Endothelial cell (in vitro differentiated cells): ENCODE data around the gene PNKD. TPM values are rescaled to one million over a fixed set of nuclear protein-coding genes. Genes with fewer than 3 reads are reported as not detected.
A peak's percentile ranks its signal among the peaks of the same experiment; 100 is the strongest.

Source experiments
- DNase-seq: peaks from one replicate; pipeline ENCODE4 v3.0.0; 2021; ENCODE audit warnings: low spot score
- H3K27ac Mint-ChIP-seq: one replicate; pipeline ENCODE4 v1.8.0; 2021; ENCODE audit warnings: mixed read lengths, inconsistent platforms; ENCODE audit not compliant: unreplicated experiment
- H3K27me3 Mint-ChIP-seq: one replicate; pipeline ENCODE4 v1.8.0; 2021; ENCODE audit warnings: mild to moderate bottlenecking, moderate library complexity, mixed read lengths, inconsistent platforms; ENCODE audit not compliant: unreplicated experiment
- H3K36me3 Mint-ChIP-seq: one replicate; pipeline ENCODE4 v1.8.0; 2021; ENCODE audit warnings: mild to moderate bottlenecking, low read depth, mixed read lengths, inconsistent platforms; ENCODE audit not compliant: unreplicated experiment
- H3K4me1 Mint-ChIP-seq: one replicate; pipeline ENCODE4 v1.8.0; 2021; ENCODE audit warnings: mild to moderate bottlenecking, mixed read lengths, inconsistent platforms; ENCODE audit not compliant: unreplicated experiment
- H3K4me3 Mint-ChIP-seq: one replicate; pipeline ENCODE4 v1.8.0; 2021; ENCODE audit warnings: mild to moderate bottlenecking, mixed read lengths, inconsistent platforms; ENCODE audit not compliant: unreplicated experiment
- H3K9me3 Mint-ChIP-seq: one replicate; pipeline ENCODE4 v1.8.0; 2021; ENCODE audit warnings: mixed read lengths, inconsistent platforms; ENCODE audit not compliant: unreplicated experiment
- total RNA-seq: library from RNA; stranded (reverse); fragmentation: NEBNext Ultra II Directional; extraction: Animal tissue kit (Norgen Biotek cat#: 25700); gene quantifications from one replicate; pipeline ENCODE4 v1.2.1, GENCODE V29; 2021; ENCODE audit not compliant: unreplicated experiment
- TF ChIP-seq, protein P1 (sequence below): fragments of 200-600 bp; sonication (generic); IDR thresholded peaks from one replicate; pipeline ENCODE4 v1.5.0; 2021; ENCODE audit warnings: antibody characterized with exemption; ENCODE audit not compliant: unreplicated experiment

The PNKD gene
- total RNA-seq, 1 donor from 2014 or later: 31.7 TPM

DNA sequence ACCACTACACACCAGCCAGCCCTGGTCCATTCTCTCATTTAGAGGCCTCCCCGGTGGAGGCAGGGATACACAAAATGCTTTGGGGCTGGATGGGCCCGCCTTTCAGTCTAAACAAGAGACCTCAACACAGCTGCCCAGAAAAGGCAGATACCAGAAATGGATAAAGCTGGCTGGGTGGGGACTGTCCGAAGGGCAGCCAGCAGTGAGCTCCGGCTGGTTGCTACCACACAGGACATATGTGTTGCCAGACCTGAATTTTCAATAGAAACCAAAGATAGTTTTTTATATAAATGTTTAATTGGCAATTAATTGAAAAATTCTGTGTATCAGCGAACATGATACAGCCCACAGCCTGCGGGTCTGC, 8.1 kb upstream of the PNKD start:
- no peak for DNase-seq
- TF ChIP-seq, protein P1, sequence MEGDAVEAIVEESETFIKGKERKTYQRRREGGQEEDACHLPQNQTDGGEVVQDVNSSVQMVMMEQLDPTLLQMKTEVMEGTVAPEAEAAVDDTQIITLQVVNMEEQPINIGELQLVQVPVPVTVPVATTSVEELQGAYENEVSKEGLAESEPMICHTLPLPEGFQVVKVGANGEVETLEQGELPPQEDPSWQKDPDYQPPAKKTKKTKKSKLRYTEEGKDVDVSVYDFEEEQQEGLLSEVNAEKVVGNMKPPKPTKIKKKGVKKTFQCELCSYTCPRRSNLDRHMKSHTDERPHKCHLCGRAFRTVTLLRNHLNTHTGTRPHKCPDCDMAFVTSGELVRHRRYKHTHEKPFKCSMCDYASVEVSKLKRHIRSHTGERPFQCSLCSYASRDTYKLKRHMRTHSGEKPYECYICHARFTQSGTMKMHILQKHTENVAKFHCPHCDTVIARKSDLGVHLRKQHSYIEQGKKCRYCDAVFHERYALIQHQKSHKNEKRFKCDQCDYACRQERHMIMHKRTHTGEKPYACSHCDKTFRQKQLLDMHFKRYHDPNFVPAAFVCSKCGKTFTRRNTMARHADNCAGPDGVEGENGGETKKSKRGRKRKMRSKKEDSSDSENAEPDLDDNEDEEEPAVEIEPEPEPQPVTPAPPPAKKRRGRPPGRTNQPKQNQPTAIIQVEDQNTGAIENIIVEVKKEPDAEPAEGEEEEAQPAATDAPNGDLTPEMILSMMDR: no peak
- Mint-ChIP-seq H3K9me3 (no peaks in the 10 kb centered on the region), H3K27ac (no peak overlapping the region), H3K36me3 (peaks cover 19% of the 10 kb centered on the region), H3K4me3 (no peak overlapping the region), H3K27me3 (peaks cover 10% of the 10 kb centered on the region), H3K4me1 (peaks cover 35% of the 10 kb centered on the region)

DNA sequence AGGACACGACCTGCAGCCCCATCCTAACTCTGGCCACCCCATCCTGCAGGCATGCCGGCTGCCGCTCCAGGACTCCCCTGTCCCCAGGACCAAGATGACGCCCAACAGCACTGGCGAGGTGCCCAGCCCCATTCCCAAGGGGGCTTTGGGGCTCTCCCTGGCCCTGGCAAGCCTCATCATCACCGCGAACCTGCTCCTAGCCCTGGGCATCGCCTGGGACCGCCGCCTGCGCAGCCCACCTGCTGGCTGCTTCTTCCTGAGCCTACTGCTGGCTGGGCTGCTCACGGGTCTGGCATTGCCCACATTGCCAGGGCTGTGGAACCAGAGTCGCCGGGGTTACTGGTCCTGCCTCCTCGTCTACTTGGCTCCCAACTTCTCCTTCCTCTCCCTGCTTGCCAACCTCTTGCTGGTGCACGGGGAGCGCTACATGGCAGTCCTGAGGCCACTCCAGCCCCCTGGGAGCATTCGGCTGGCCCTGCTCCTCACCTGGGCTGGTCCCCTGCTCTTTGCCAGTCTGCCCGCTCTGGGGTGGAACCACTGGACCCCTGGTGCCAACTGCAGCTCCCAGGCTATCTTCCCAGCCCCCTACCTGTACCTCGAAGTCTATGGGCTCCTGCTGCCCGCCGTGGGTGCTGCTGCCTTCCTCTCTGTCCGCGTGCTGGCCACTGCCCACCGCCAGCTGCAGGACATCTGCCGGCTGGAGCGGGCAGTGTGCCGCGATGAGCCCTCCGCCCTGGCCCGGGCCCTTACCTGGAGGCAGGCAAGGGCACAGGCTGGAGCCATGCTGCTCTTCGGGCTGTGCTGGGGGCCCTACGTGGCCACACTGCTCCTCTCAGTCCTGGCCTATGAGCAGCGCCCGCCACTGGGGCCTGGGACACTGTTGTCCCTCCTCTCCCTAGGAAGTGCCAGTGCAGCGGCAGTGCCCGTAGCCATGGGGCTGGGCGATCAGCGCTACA, 7.4 kb upstream of the PNKD start:
- no peak overlapping the region for H3K4me3 Mint-ChIP-seq
- peak overlapping the region; percentile 52 for H3K27ac Mint-ChIP-seq
- peaks cover 25% of the 10 kb centered on the region for H3K36me3 Mint-ChIP-seq
- peaks cover 7% of the 10 kb centered on the region for H3K27me3 Mint-ChIP-seq
- TF ChIP-seq, protein P1: no peak
- no peaks in the 10 kb centered on the region for H3K9me3 Mint-ChIP-seq
- peaks cover 28% of the 10 kb centered on the region for H3K4me1 Mint-ChIP-seq
- no peak for DNase-seq

DNA sequence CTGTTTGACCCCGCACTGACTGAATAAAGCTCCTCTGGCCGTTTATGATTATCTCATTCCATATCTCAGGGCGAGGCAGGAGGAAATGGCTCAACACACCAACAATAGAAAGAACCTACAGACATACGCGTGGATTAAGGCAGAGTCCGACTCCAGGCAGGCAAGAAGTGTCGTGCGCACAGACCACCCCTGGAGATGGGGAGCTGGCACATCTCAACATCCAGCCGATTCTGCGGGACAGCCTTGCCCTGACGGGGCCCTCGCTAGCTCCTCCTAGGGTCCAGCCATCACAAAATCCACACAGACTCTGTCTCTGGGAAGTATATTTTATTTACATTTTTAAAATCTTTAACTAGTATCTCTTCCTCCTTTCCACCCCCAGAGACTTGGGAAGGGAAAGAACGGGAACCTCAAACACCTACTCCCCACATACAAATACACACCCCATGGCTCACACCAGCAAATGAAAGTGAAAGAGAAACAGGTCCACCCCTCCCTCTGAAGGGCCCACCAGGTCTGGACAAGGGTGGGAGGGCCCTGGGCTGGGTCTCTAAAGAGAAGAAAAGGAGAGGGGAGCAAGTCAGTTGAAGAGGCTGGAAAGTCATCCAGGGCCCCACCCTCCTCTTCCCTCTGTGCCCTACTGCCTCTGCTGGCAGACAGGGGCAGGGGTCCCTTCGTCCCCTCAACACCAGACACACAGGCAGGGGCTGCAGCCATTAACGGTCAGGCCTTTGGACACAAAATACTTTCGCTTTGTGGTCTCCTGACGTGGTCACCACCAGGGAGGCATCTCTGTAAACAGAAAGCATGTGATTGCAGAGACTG, 6.3 kb upstream of the PNKD start:
- peaks cover 7% of the 10 kb centered on the region for H3K27me3 Mint-ChIP-seq
- TF ChIP-seq, protein P1: no peak
- H3K4me1 Mint-ChIP-seq: peaks cover 21% of the 10 kb centered on the region
- DNase-seq: no peak
- H3K4me3 Mint-ChIP-seq: no peak overlapping the region
- H3K27ac Mint-ChIP-seq: peak overlapping the region; percentile 30
- H3K9me3 Mint-ChIP-seq: no peaks in the 10 kb centered on the region
- peaks cover 25% of the 10 kb centered on the region for H3K36me3 Mint-ChIP-seq

DNA sequence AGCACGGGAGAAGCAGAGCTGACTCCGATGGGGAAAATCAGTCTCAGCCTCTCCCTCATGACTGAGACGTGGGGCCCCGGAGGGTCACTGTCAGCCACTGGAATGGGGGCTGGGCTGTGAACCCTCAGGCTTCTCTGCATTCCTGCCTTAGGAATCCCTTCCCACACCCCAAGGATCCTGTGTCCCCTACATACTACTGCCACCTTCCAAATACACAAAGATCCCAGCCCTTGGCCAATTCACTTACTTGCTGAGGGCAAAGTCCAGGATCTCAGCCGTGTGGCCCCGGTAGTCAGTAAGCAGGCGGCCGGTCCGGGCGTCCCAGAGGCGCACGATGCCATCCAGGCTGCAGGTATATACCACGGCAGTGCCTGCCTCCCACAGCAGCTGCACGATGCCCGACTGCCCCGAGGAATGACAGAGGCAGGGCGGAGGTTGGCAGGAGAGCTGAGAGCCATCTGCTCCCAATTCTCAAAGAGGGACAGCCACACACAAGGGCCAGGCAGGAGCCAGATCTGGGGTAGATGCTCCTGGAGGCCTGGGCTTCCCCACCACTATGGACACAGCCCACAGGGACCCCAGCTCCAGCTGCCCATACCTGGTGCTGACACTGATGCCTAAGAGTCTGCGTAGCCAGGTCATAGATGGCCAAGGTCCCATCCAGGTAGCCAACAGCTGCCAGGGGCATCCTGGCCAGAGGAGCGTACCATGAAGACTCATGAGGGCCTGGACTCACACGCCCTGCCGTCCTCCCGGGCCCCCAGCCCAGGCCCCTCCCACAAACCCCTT, 5.4 kb upstream of the PNKD start:
- Mint-ChIP-seq H3K9me3 (no peaks in the 10 kb centered on the region), H3K36me3 (peaks cover 25% of the 10 kb centered on the region), H3K27me3 (peaks cover 10% of the 10 kb centered on the region), H3K4me3 (peak overlapping the region; percentile 44), H3K4me1 (peaks cover 21% of the 10 kb centered on the region), H3K27ac (no peak overlapping the region)
- no peak for DNase-seq
- TF ChIP-seq, protein P1: no peak
